MCF 10A (cell line): ENCODE data around the gene CFAP298. TPM values are rescaled to one million over a fixed set of nuclear protein-coding genes. Genes with fewer than 3 reads are reported as not detected.

Experiments
- BruUV-seq: library from RNA; stranded (reverse); fragments of 400-500 nt; replicated peaks from 2 replicates; lab custom pipeline; 2021; lab: Mats Ljungman, UMichigan
- CTCF ChIA-PET: fragments of 300-600 bp; sonication (Branson Sonifier 250); formaldehyde crosslinking; extraction: SDS; loops from one replicate; lab custom pipeline; 2021; ENCODE audit warnings: antibody characterized with exemption, inconsistent platforms; lab: Yijun Ruan, JAX
- POLR2A ChIA-PET: fragments of 300-600, 350-650 bp; sonication (Branson Sonifier 250); formaldehyde crosslinking; extraction: SDS; loops from one replicate; lab custom pipeline; 2020; ENCODE audit warnings: antibody characterized with exemption, inconsistent platforms; lab: Yijun Ruan, JAX
- DNase-seq: peaks from one replicate; pipeline ENCODE4 v3.0.0-alpha.2; 2018; ENCODE audit not compliant: unreplicated experiment
- H3K27ac Mint-ChIP-seq: one replicate; pipeline ENCODE4 v1.8.0; 2022; ENCODE audit warnings: mild to moderate bottlenecking, low read depth, mixed read lengths; ENCODE audit not compliant: unreplicated experiment
- H3K27me3 Mint-ChIP-seq: one replicate; pipeline ENCODE4 v1.8.0; 2022; ENCODE audit warnings: mixed read lengths; ENCODE audit not compliant: insufficient read depth, unreplicated experiment
- H3K36me3 Mint-ChIP-seq: one replicate; pipeline ENCODE4 v1.8.0; 2022; ENCODE audit warnings: mild to moderate bottlenecking, moderate library complexity, mixed read lengths; ENCODE audit not compliant: insufficient read depth, unreplicated experiment
- H3K4me1 Mint-ChIP-seq: one replicate; pipeline ENCODE4 v1.8.0; 2022; ENCODE audit warnings: mixed read lengths; ENCODE audit not compliant: insufficient read depth, unreplicated experiment
- H3K4me3 Mint-ChIP-seq: one replicate; pipeline ENCODE4 v1.8.0; 2022; ENCODE audit warnings: mild to moderate bottlenecking, moderate library complexity, mixed read lengths; ENCODE audit not compliant: unreplicated experiment
- H3K9me3 Mint-ChIP-seq: one replicate; pipeline ENCODE4 v1.8.0; 2022; ENCODE audit warnings: mixed read lengths; ENCODE audit not compliant: unreplicated experiment
- intact Hi-C: fragments of 100-400 bp; cut with micrococcal nuclease; formaldehyde crosslinking; loops from 2 replicates; pipeline ENCODE4 v1.14.1; 2022
- total RNA-seq: library from RNA; stranded (reverse); gene quantifications from 2 replicates; pipeline ENCODE4 v1.2.3, GENCODE V29; 2022
- TF ChIP-seq, protein P1 (sequence below): fragments of 200-600 bp; IDR thresholded peaks from one replicate; pipeline ENCODE4 v1.8.0; 2022; ENCODE audit warnings: antibody characterized with exemption, mild to moderate bottlenecking; ENCODE audit not compliant: unreplicated experiment

Gene CFAP298
- total RNA-seq, 1 experiment from 2014 or later = 52.7 TPM

DNA sequence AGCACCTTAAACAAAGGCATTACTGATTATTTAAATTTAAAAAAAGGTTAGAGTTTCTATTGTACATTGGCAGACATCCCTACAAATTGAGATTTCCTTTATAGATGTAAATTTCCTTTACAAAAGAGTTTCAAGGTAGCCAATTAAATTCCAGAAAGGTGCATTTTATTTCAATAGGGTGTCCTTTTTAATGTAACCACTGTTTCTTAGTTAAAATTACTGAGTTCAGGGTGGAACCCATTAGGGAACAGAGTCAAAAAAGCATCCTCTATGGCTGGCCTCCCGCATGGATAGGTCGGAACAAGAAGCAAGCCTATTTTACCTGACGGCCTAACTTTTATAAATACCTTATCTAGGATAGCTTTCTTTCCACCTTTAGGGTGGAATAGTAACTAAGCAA lies 51.3 kb downstream of the CFAP298 start:
- ChIA-PET POLR2A (interaction anchor here (0.9 to 1.7 kb wide), 2 partner anchors 8 to 51 kb away, joined by 3 to 7 read pairs; partner anchors contain the start of gene CFAP298), CTCF (interaction anchor here (1.7 to 4.5 kb wide), 2 partner anchors 9 to 40 kb away, joined by 4 to 20 read pairs; no protein-coding TSS in a partner anchor)
- no peaks in the 10 kb centered on the region for H3K4me1 Mint-ChIP-seq
- no peak overlapping the region for H3K4me3 Mint-ChIP-seq
- H3K9me3 Mint-ChIP-seq = peaks cover 9% of the 10 kb centered on the region
- H3K36me3 Mint-ChIP-seq = no peaks in the 10 kb centered on the region
- intact Hi-C loops = no loop called here
- BruUV-seq = no TSS peak
- no peak for DNase-seq
- TF ChIP-seq, protein P1, sequence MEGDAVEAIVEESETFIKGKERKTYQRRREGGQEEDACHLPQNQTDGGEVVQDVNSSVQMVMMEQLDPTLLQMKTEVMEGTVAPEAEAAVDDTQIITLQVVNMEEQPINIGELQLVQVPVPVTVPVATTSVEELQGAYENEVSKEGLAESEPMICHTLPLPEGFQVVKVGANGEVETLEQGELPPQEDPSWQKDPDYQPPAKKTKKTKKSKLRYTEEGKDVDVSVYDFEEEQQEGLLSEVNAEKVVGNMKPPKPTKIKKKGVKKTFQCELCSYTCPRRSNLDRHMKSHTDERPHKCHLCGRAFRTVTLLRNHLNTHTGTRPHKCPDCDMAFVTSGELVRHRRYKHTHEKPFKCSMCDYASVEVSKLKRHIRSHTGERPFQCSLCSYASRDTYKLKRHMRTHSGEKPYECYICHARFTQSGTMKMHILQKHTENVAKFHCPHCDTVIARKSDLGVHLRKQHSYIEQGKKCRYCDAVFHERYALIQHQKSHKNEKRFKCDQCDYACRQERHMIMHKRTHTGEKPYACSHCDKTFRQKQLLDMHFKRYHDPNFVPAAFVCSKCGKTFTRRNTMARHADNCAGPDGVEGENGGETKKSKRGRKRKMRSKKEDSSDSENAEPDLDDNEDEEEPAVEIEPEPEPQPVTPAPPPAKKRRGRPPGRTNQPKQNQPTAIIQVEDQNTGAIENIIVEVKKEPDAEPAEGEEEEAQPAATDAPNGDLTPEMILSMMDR = no peak
- no peak overlapping the region for H3K27ac Mint-ChIP-seq
- no peaks in the 10 kb centered on the region for H3K27me3 Mint-ChIP-seq

DNA sequence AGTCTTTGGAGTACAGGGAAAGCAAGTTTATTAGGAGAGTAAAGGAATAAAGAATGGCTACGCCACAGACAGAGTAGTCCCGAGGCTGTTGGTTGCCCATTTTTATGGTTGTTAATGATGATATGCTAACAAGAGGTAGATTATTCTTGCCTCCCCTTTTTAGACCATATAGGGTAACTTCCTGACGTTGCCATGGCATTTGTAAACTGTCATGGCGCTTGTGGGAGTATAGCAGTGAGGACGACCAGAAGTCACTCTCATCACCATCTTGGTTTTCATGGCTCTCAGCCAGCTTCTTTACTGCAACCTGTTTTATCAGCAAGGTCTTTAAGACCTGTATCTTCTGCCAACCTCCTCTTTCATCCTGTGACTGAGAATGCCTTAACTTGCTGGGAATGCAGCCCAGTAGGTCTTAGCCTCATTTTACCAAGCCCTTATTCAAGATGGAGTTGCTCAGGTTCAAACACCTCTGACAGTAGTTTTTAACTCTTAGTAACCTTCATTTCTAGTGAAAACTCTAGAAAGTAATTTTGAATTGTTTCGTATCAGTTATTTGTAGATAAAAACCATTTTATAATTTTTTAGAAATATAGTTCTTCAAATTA lies 53.1 kb downstream of the CFAP298 start:
- intact Hi-C loops = no loop called here
- no peaks in the 10 kb centered on the region for H3K27me3 Mint-ChIP-seq
- CTCF ChIA-PET = interaction anchor here (4.5 kb wide), 1 partner anchor 11 kb away, joined by 20 read pairs; no protein-coding TSS in a partner anchor
- BruUV-seq = no TSS peak
- TF ChIP-seq, protein P1 = no peak
- peaks cover 6% of the 10 kb centered on the region for H3K4me1 Mint-ChIP-seq
- no peaks in the 10 kb centered on the region for H3K36me3 Mint-ChIP-seq
- no peak overlapping the region for H3K4me3 Mint-ChIP-seq
- no peak overlapping the region for H3K27ac Mint-ChIP-seq
- H3K9me3 Mint-ChIP-seq = peaks cover under 1% of the 10 kb centered on the region
- POLR2A ChIA-PET = no interaction called here
- no peak for DNase-seq

DNA sequence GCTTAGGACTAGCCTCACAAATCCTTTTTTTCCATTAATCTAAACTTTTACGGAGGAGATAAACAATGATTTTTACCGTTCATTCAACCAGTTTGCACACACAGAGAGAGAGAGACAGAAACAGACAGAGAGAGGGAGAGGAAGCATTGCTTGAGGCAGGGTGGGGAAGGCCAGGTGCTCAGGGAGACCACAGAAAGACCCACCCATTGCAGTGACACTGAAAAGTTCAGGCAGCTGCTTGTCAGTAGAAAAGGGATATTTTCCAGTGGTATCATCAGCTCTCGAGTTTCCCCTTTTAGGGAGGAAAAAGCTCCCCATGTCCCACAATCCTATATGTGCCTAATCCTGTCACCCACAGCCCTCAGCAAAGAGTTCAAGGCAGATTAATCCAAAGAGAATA lies 54.1 kb downstream of the CFAP298 start:
- CTCF ChIA-PET = interaction anchor here (4.5 kb wide), 1 partner anchor 12 kb away, joined by 20 read pairs; no protein-coding TSS in a partner anchor
- H3K4me3 Mint-ChIP-seq = no peak overlapping the region

More for the DNA sequence above, 54.1 kb downstream of the CFAP298 start:
- Mint-ChIP-seq H3K36me3 (no peaks in the 10 kb centered on the region), H3K27ac (no peak overlapping the region), H3K9me3 (no peaks in the 10 kb centered on the region), H3K27me3 (no peaks in the 10 kb centered on the region), H3K4me1 (peaks cover 6% of the 10 kb centered on the region)
- BruUV-seq = no TSS peak
- TF ChIP-seq, protein P1 = no peak
- POLR2A ChIA-PET = interaction anchor here (0.6 kb wide), 1 partner anchor 43 kb away, joined by 3 read pairs; no protein-coding TSS in a partner anchor
- intact Hi-C loops = no loop called here
- no peak for DNase-seq
